Peyer's patch (tissue), 4 donors: ENCODE results near the gene ITGB5. TPM values are rescaled to one million over a fixed set of nuclear protein-coding genes. Genes with fewer than 3 reads are reported as not detected.

Source experiments
- DNase-seq, 3 donors: peaks; one replicate each; pipeline ENCODE4 v3.0.0-alpha.2; 2017 to 2019
- H3K27ac ChIP-seq, 4 donors: fragments of 200-600 bp; sonication (generic); one replicate each; pipeline ENCODE4 v1.5.1; 2016 to 2019
- H3K27me3 ChIP-seq, 2 donors: fragments of 200-600 bp; sonication (generic); one replicate each; pipeline ENCODE4 v1.5.1; 2019
- H3K36me3 ChIP-seq, 3 donors: fragments of 200-600 bp; sonication (generic); one replicate each; pipeline ENCODE4 v1.5.1; 2016 to 2019
- H3K4me1 ChIP-seq, 4 donors: fragments of 200-600 bp; sonication (generic); one replicate each; pipeline ENCODE4 v1.5.1; 2016 to 2019
- H3K4me3 ChIP-seq, 4 donors: fragments of 200-600 bp; sonication (generic); 1 replicate in 3 of 4; 2 replicates in 1 of 4; pipeline ENCODE4 v1.5.1; 2016 to 2019; ENCODE audit warnings: mild to moderate bottlenecking in 1 of 4
- H3K9me3 ChIP-seq, 4 donors: fragments of 200-600 bp; sonication (generic); one replicate each; pipeline ENCODE4 v1.5.1; 2016 to 2019; ENCODE audit warnings: mild to moderate bottlenecking in 1 of 4
- POLR2A ChIP-seq, 2 donors: fragments of 450-650 bp; IDR thresholded peaks; one replicate each; pipeline ENCODE4 v1.5.1; 2017; ENCODE audit warnings: antibody characterized with exemption in 2 of 2, mild to moderate bottlenecking in 2 of 2, moderate library complexity in 2 of 2
- total RNA-seq, 4 donors: library from RNA; depleted of rRNA; stranded (reverse); fragments of >200 nt; gene quantifications; one replicate each; pipeline ENCODE4 v1.1.0, GENCODE V29; 2016
- TF ChIP-seq, protein P1 (sequence below), 6 experiments: fragments of 450-650 bp in 4 of 6; fragments of 200-600 bp in 2 of 6; sonication (generic) in 1 of 6; IDR thresholded peaks; one replicate each; pipeline ENCODE4 v1.5.1; 2017 to 2019; ENCODE audit warnings: antibody characterized with exemption in 6 of 6, mild to moderate bottlenecking in 3 of 6, moderate library complexity in 1 of 6

ITGB5 gene
- total RNA-seq, 4 donors from 2014 or later = 79.5 to 143 (median 132) TPM

DNA sequence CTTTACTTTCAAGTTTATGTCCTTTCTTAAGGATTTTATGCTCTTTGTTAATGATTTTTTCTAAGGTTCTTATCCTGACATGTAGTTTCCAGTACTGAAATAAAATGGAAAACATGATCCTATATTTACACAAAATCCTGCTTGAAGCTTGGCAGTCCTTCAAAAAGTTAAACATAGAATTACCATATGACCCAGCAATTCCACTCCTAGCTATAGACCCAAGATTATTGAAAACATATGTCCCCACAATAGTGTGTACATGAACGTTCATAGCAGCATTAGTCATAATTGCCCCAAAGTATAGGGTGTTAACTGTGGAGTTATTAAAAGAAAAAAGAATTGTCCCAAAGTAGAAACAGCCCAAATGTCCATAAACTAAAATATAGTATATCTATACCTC is 33.2 kb downstream of the ITGB5 start:
- no peaks in the 10 kb centered on the region for H3K27me3 ChIP-seq
- H3K9me3 ChIP-seq = no peaks in the 10 kb centered on the region
- no peak for TF ChIP-seq POLR2A (IDR thresholded peaks at IDR 0.05)
- TF ChIP-seq, protein P1, sequence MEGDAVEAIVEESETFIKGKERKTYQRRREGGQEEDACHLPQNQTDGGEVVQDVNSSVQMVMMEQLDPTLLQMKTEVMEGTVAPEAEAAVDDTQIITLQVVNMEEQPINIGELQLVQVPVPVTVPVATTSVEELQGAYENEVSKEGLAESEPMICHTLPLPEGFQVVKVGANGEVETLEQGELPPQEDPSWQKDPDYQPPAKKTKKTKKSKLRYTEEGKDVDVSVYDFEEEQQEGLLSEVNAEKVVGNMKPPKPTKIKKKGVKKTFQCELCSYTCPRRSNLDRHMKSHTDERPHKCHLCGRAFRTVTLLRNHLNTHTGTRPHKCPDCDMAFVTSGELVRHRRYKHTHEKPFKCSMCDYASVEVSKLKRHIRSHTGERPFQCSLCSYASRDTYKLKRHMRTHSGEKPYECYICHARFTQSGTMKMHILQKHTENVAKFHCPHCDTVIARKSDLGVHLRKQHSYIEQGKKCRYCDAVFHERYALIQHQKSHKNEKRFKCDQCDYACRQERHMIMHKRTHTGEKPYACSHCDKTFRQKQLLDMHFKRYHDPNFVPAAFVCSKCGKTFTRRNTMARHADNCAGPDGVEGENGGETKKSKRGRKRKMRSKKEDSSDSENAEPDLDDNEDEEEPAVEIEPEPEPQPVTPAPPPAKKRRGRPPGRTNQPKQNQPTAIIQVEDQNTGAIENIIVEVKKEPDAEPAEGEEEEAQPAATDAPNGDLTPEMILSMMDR (IDR thresholded peaks at IDR 0.05) = no peak
- no peak overlapping the region for H3K27ac ChIP-seq
- H3K36me3 ChIP-seq = no peaks in the 10 kb centered on the region
- DNase-seq = no peak
- no peaks in the 10 kb centered on the region for H3K4me1 ChIP-seq
- H3K4me3 ChIP-seq = no peak overlapping the region

DNA sequence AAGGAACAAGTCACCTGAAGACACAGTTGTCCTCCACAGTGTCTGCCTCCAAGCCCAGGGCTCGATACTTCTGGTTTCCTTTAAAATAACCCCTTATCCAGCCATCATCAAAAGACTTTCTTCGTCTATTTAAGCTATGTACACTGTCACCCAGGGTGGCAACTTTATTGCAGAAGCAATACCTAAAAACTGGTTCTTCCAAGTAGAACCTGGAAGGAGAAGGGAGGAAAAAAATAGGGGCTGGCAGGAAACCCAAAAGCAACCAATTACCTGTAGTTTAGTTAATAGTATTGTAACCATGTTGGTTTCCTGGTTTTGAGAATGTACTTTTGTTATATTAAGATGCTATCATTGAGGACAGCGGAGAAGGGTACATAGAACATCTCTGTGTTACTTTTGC is 33.7 kb downstream of the ITGB5 start:
- H3K9me3 ChIP-seq = no peaks in the 10 kb centered on the region
- no peak for DNase-seq
- no peak overlapping the region for H3K27ac ChIP-seq
- no peak for TF ChIP-seq POLR2A (IDR thresholded peaks at IDR 0.05)
- TF ChIP-seq, protein P1 (IDR thresholded peaks at IDR 0.05) = no peak
- no peak overlapping the region for H3K4me3 ChIP-seq
- no peaks in the 10 kb centered on the region for H3K4me1 ChIP-seq
- no peaks in the 10 kb centered on the region for H3K36me3 ChIP-seq
- H3K27me3 ChIP-seq = no peaks in the 10 kb centered on the region

DNA sequence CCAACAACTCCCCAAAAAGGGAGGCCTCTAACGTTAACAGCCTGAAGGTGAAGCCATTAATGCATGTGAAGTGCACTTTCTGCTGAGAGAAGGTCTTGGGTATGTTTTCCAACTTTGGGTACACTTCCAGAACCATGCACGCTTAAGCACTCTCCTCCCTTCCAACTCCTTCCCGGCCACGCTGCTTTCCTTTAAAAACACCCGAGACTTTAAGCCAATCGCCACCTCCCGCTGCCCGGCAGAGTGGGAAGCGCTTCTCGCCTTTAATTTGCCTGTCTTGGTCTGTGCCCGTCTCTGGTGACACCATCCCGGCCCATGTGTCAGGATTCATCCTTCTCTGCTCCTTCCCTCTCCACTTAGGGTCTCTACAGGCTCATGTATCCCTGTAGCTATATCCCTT is 35.3 kb downstream of the ITGB5 start:
- Histone ChIP-seq H3K27me3 (no peaks in the 10 kb centered on the region), H3K4me1 (no peaks in the 10 kb centered on the region), H3K36me3 (peaks cover 0 to 5% (median 0%) of the 10 kb centered on the region in 3 donors), H3K9me3 (no peaks in the 10 kb centered on the region), H3K27ac (no peak overlapping the region), H3K4me3 (no peak overlapping the region)
- no peak for DNase-seq
- TF ChIP-seq, protein P1 (IDR thresholded peaks at IDR 0.05) = no peak
- no peak for TF ChIP-seq POLR2A (IDR thresholded peaks at IDR 0.05)

DNA sequence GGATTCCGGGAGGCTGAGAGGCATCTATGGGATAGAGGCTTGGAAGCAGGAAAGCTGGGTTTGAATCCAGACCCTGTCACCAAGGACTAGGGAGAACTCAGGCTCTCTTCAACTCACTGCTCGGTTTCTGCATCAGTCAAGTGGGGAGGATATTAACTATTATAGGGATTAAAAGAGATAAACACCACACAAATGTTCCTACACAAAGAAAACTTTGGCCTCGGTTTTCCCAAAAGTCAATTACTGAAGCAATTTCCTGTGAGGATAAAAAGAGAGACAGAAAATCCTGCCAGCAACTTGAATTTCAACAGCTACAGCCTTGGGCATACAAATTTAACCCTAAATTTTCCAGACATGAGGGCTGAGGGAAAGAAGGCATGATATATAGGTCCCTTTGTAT is 36.0 kb downstream of the ITGB5 start:
- peak overlapping the region in 1 of 4 donors; percentile 15 for H3K27ac ChIP-seq
- H3K4me3 ChIP-seq = no peak overlapping the region
- TF ChIP-seq, protein P1 (IDR thresholded peaks at IDR 0.05) = no peak
- no peak for TF ChIP-seq POLR2A (IDR thresholded peaks at IDR 0.05)
- H3K4me1 ChIP-seq = no peaks in the 10 kb centered on the region
- no peaks in the 10 kb centered on the region for H3K27me3 ChIP-seq
- DNase-seq = no peak
- peaks cover 0 to 5% (median 0%) of the 10 kb centered on the region in 3 donors for H3K36me3 ChIP-seq
- no peaks in the 10 kb centered on the region for H3K9me3 ChIP-seq

DNA sequence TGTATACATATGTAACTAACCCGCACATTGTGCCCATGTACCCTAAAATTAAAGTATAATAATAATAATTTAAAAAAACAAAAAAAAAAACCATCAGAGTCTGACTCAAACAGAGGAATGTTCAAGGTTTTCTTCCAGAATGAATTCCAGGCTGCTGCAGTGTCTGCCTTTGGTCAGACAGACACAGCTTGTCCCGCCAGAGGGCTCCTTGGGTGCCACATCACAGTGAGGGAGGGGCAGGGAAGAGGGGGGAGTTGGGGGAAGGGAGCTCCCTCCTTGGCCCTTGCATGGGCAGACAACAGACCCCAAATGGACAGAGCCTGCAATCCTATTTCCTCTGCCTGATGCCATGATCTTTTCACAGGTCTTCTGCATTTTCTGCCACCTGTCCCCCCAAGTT is 36.5 kb downstream of the ITGB5 start:
- Histone ChIP-seq H3K27ac (peak overlapping the region in 1 of 4 donors; percentile 15), H3K36me3 (peaks cover 0 to 5% (median 0%) of the 10 kb centered on the region in 3 donors), H3K9me3 (no peaks in the 10 kb centered on the region), H3K4me3 (no peak overlapping the region), H3K27me3 (no peaks in the 10 kb centered on the region), H3K4me1 (peaks cover 0 to 3% (median 0%) of the 10 kb centered on the region in 4 donors)
- TF ChIP-seq, protein P1 (IDR thresholded peaks at IDR 0.05) = no peak
- no peak for TF ChIP-seq POLR2A (IDR thresholded peaks at IDR 0.05)
- no peak for DNase-seq

DNA sequence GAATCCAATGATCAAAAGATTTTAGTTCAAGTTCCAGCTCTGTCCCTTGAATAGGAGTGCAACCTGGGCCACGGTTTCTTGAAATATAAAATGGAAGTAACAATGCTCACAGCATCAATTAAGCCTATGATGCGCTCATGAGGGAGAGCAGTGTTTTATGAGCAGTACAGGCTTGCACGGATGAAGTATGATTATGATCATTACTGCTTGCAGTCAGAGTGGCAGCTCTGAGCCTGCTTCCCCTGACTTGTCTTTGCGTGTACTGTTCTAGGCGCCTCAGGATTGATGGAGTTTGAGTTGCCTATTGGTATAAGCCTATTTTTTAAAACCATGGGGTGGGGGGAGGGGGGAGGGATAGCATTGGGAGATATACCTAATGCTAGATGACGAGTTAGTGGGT is 37.0 kb downstream of the ITGB5 start:
- no peak overlapping the region for H3K27ac ChIP-seq
- H3K4me1 ChIP-seq = peaks cover 0 to 7% (median 0%) of the 10 kb centered on the region in 4 donors
- TF ChIP-seq, protein P1 (IDR thresholded peaks at IDR 0.05) = no peak
- TF ChIP-seq POLR2A (IDR thresholded peaks at IDR 0.05) = no peak
- DNase-seq = no peak
- peaks cover 0 to 5% (median 0%) of the 10 kb centered on the region in 3 donors for H3K36me3 ChIP-seq
- no peak overlapping the region for H3K4me3 ChIP-seq
- no peaks in the 10 kb centered on the region for H3K27me3 ChIP-seq
- H3K9me3 ChIP-seq = no peaks in the 10 kb centered on the region
